ENCODE measurements around the gene VIPR2. TPM values are rescaled to one million over a fixed set of nuclear protein-coding genes. Genes with fewer than 3 reads are reported as not detected.
"Not testable (repeated sequence)": the region's sequence is repeated elsewhere in the genome, so short reads cannot be mapped to it uniquely, and the experiment has no call there.

The VIPR2 gene
- total RNA-seq, 1 experiment from 2014 or later: not detected

DNA sequence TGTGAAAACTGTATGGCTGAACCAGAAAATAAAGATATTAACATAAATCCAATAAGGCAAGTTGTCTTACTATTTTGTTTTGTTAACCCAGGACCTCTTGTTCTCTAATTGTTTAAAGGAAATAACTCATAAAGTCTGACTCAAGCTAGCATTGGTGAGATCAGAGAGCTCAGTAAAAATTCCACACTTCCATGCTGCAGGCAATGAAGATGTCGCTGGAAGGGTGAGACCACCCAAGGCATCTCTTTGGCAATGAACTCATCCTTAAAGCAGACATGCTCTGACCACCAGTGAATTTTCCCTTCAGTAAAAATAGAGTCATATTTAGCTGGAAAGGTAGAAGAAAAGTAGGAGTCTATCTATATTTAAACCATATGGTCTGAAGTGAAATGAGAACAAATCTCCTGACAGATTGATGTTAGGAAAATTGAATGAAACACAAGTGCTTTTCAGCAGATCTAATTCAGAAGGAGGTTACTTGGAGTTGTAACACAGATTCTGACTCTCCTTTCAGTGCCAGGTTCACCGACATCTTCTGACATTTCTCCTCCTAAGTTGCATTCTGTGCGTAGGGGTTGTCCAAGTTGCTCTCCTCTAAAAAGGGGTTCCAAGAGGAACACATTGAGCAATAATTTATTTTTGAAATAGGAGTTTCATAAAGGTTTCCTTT, 32.8 kb upstream of the VIPR2 start:
- intact Hi-C loops (cut with micrococcal nuclease): no loop called here
- no peak overlapping the region for H3K27ac Mint-ChIP-seq (ENCODE audit: low read depth, unreplicated experiment)
- CTCF ChIA-PET: no interaction called here
- DNase-seq (ENCODE audit: unreplicated experiment): no peak
- H3K4me3 Mint-ChIP-seq (ENCODE audit: unreplicated experiment): no peak overlapping the region
- no peaks in the 10 kb centered on the region for H3K27me3 Mint-ChIP-seq (ENCODE audit: insufficient read depth, unreplicated experiment)
- H3K9me3 Mint-ChIP-seq (ENCODE audit: unreplicated experiment): peaks cover 12% of the 10 kb centered on the region
- POLR2A ChIA-PET: no interaction called here
- H3K4me1 Mint-ChIP-seq (ENCODE audit: insufficient read depth, unreplicated experiment): peaks cover 8% of the 10 kb centered on the region
- no peaks in the 10 kb centered on the region for H3K36me3 Mint-ChIP-seq (ENCODE audit: insufficient read depth, unreplicated experiment)
- TF ChIP-seq, protein P1, sequence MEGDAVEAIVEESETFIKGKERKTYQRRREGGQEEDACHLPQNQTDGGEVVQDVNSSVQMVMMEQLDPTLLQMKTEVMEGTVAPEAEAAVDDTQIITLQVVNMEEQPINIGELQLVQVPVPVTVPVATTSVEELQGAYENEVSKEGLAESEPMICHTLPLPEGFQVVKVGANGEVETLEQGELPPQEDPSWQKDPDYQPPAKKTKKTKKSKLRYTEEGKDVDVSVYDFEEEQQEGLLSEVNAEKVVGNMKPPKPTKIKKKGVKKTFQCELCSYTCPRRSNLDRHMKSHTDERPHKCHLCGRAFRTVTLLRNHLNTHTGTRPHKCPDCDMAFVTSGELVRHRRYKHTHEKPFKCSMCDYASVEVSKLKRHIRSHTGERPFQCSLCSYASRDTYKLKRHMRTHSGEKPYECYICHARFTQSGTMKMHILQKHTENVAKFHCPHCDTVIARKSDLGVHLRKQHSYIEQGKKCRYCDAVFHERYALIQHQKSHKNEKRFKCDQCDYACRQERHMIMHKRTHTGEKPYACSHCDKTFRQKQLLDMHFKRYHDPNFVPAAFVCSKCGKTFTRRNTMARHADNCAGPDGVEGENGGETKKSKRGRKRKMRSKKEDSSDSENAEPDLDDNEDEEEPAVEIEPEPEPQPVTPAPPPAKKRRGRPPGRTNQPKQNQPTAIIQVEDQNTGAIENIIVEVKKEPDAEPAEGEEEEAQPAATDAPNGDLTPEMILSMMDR (IDR thresholded peaks at IDR 0.05; ENCODE audit: unreplicated experiment): no peak
- BruUV-seq (replicated peaks): no TSS peak

DNA sequence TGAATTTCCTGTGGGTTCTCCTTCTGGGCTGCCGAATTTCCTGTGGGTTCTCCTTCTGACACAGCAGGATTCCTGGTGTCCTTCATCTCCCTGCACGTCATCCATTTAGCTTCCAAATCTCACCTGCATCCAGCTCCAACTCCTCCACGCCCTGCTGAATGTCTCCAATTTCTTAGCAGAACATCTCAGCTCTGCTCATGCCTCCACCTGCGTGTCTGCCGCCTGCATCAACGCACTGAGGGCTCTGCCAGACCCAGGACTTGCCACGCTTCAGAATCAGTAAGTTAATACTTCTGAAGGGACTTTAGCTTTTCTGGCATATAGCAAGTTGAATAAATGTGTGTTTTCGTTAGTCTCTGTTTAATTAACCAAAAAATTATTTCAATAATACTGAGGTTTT, 31.1 kb upstream of the VIPR2 start:
- Mint-ChIP-seq H3K36me3 (ENCODE audit: insufficient read depth, unreplicated experiment) (no peaks in the 10 kb centered on the region), H3K4me1 (ENCODE audit: insufficient read depth, unreplicated experiment) (peaks cover 8% of the 10 kb centered on the region), H3K4me3 (ENCODE audit: unreplicated experiment) (no peak overlapping the region), H3K27ac (ENCODE audit: low read depth, unreplicated experiment) (no peak overlapping the region), H3K27me3 (ENCODE audit: insufficient read depth, unreplicated experiment) (no peaks in the 10 kb centered on the region), H3K9me3 (ENCODE audit: unreplicated experiment) (peaks cover 12% of the 10 kb centered on the region)
- no TSS peak for BruUV-seq (replicated peaks)
- intact Hi-C loops (cut with micrococcal nuclease): no loop called here
- DNase-seq (ENCODE audit: unreplicated experiment): no peak
- POLR2A ChIA-PET: no interaction called here
- TF ChIP-seq, protein P1 (IDR thresholded peaks at IDR 0.05; ENCODE audit: unreplicated experiment): no peak
- CTCF ChIA-PET: interaction anchor here (0.8 kb wide), 1 partner anchor 28 kb away, joined by 3 read pairs; no protein-coding TSS in a partner anchor

DNA sequence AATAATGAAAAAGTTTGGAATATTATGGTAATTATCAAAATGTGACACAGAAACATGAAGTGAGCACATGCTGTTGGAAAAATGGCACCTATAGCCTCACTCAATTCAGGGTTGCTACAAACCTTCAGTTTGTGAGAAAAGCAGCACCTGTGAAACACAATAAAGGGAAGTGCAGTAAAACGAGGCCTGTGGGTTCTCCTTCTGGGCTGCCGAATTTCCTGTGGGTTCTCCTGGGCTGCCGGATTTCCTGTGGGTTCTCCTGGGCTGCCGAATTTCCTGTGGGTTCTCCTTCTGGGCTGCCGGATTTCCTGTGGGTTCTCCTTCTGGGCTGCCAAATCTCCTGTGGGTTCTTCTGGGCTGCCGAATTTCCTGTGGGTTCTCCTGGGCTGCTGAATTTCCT, 30.4 kb upstream of the VIPR2 start:
- H3K4me3 Mint-ChIP-seq (ENCODE audit: unreplicated experiment); BruUV-seq (replicated peaks); H3K27me3 Mint-ChIP-seq (ENCODE audit: insufficient read depth, unreplicated experiment); CTCF ChIA-PET; intact Hi-C loops (cut with micrococcal nuclease); H3K27ac Mint-ChIP-seq (ENCODE audit: low read depth, unreplicated experiment); POLR2A ChIA-PET; H3K36me3 Mint-ChIP-seq (ENCODE audit: insufficient read depth, unreplicated experiment); DNase-seq (ENCODE audit: unreplicated experiment); H3K4me1 Mint-ChIP-seq (ENCODE audit: insufficient read depth, unreplicated experiment): not testable (repeated sequence)
- peaks cover 12% of the 10 kb centered on the region for H3K9me3 Mint-ChIP-seq (ENCODE audit: unreplicated experiment)

DNA sequence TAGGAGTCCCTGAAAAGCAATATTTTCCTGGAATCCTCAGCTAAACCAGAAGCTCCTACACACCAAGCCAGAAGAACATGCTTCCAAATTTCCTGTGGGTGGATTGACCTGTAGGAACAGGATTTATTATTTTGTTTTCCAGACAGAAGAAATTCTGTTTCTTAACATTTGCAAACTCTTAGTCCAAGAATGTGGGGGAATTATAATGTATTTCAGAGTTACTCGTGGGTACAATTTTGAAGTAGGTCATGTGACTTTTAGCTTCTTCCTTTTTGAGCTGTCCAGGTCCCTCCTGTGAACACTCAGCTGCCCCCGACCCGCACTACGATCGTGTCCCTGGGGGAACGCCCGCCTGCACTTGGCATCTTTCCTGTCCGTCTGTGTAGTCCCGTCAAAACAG, 27.7 kb upstream of the VIPR2 start:
- BruUV-seq (replicated peaks): no TSS peak
- Mint-ChIP-seq H3K4me3 (ENCODE audit: unreplicated experiment) (no peak overlapping the region), H3K4me1 (ENCODE audit: insufficient read depth, unreplicated experiment) (peaks cover 3% of the 10 kb centered on the region), H3K27me3 (ENCODE audit: insufficient read depth, unreplicated experiment) (no peaks in the 10 kb centered on the region), H3K36me3 (ENCODE audit: insufficient read depth, unreplicated experiment) (no peaks in the 10 kb centered on the region), H3K27ac (ENCODE audit: low read depth, unreplicated experiment) (no peak overlapping the region), H3K9me3 (ENCODE audit: unreplicated experiment) (peaks cover 12% of the 10 kb centered on the region)
- TF ChIP-seq, protein P1 (IDR thresholded peaks at IDR 0.05; ENCODE audit: unreplicated experiment): no peak
- ChIA-PET POLR2A (interaction anchor here (1.1 kb wide), 1 partner anchor 12 kb away, joined by 3 read pairs; no protein-coding TSS in a partner anchor), CTCF (interaction anchor here (0.6 kb wide), 1 partner anchor 79 kb away, joined by 4 read pairs; no protein-coding TSS in a partner anchor)
- DNase-seq (ENCODE audit: unreplicated experiment): no peak
- intact Hi-C loops (cut with micrococcal nuclease): no loop called here
